GM18951 (cell line): Measurements from ENCODE around the gene HOXA1.

ENCODE experiments used
- POLR2A ChIP-seq: IDR thresholded peaks from 4 replicates; pipeline ENCODE4 v1.6.1; 2011; ENCODE audit warnings: mild to moderate bottlenecking; ENCODE audit not compliant: insufficient read length, insufficient read depth; ENCODE audit errors: extremely low read depth
- in situ Hi-C: fragments of 300-500 bp; cut with MboI; formaldehyde crosslinking; loops from one replicate; pipeline ENCODE4 v1.12.0; 2022; ENCODE audit warnings: low sequenced_read_pairs, mixed read lengths, inconsistent platforms; ENCODE audit not compliant: unreplicated experiment

The HOXA1 gene

GRCh38 chr7:27138985-27139333, 43.2 kb upstream of the HOXA1 start:
- in situ Hi-C loops: no loop called here

DNA sequence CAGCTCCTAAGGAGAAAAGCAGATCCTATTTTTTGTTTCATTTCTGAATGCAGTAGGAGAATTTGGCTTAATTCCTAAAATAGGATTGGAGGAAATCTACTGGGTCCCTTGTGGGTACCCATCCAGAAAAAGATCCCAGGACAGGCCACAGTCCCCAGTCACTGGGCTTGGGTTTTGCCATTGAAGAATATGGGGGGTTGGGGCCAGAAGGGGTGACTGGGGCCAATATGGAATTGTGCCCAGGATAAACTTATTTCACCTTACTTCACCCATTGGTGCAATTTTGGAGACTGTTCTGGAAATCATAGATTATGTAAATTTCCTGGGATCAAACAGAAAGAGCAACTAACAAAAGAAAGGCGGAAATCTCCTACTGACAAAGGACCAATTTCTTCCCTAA, 42.7 kb upstream of the HOXA1 start:
- in situ Hi-C loops: no loop called here
- TF ChIP-seq POLR2A: no peak

More at GRCh38 chr7:27138985-27139333, 43.2 kb upstream of the HOXA1 start:
- TF ChIP-seq POLR2A: no peak

DNA sequence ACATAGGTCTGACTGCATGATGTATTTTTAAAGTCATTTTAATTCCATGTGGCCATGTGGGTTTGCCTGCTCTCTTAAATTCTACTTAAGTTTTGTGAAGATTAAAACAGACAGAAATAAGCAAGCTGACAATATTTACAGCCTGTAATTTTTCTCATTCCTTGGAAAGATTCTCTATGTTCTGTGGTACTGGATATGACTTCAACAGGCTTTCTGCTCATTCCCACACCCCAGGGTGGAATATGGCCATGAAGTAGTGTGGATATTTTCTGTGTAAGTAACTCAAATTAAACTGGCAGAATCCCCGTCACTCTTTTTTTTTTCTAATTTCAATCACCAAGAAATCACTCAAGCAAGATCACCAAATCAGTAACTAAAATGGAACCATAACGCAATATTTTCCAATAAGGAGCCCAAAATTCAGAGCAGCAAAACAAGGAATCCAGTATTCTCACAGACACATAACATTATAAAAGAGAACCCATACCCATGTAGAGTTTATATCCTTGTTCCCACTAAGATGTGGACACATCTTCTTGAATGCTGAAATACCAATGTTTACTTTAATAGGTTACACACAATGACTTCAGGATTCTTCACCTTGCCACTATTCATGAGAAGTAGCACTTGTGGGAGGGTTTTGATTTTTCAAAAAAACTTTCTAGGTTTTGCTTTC, 42.0 kb upstream of the HOXA1 start:
- in situ Hi-C loops: no loop called here

GRCh38 chr7:27134392-27134791, 38.6 kb upstream of the HOXA1 start:
- in situ Hi-C loops: no loop called here

More for the DNA sequence above, 42.0 kb upstream of the HOXA1 start:
- TF ChIP-seq POLR2A: no peak

DNA sequence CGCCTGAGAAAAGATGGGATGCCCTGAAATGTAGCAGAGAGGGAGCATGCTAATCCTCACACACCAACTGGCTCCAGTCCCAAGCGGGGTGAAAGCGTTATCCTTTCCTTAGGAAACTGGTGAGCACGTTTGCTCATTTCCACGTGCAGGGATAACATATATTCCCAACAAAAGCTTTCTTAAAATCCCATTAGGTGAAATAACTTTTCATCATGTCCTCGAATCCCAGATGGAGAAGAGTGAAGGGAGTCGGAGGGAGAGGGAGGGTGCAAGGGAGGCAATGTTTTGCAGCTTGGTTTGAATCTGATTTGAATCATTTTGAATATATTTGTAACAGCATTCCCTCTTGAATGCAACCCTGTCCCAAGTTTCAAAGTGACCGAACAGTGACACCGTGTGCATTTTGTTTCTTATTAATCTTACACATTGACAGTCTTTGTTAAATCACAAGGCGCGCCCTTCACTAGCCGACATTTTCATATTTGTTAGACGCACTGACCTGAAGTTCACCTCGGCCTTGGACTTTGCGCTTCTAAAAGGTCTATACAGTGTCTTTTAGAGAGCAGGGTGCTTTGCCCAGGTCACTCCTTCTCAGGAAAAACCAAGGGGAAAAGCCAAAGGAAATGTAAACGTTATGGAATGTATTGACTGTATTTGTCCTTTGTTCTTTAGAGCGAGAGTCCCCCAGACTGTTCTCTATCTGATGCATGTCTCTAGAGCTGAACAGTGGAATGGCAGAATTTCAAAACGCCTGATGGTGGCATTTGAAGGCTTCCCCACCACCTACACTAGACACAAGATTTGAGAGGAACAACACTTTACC, 37.8 kb upstream of the HOXA1 start:
- in situ Hi-C loops: no loop called here

More at GRCh38 chr7:27134392-27134791, 38.6 kb upstream of the HOXA1 start:
- no peak for TF ChIP-seq POLR2A

DNA sequence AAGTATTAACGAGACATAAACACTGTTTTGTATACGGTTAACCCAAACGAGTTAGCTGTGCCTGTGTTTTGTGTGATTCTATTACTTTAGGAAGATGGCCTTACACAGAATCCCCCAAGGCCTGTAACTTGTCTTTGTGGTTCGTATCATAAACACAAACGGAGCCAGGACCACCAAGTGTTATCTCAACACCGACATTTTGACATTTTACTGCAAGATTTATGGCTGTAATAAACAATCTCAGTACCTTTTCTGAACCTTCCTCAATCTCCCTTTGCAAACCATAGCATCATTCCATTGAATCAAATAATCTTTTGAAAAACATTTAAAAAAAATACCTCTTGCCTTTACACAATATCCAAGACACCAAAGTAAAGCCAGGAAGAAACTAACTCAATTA, 37.2 kb upstream of the HOXA1 start:
- in situ Hi-C loops: no loop called here
- no peak for TF ChIP-seq POLR2A

More for the DNA sequence above, 37.8 kb upstream of the HOXA1 start:
- no peak for TF ChIP-seq POLR2A

DNA sequence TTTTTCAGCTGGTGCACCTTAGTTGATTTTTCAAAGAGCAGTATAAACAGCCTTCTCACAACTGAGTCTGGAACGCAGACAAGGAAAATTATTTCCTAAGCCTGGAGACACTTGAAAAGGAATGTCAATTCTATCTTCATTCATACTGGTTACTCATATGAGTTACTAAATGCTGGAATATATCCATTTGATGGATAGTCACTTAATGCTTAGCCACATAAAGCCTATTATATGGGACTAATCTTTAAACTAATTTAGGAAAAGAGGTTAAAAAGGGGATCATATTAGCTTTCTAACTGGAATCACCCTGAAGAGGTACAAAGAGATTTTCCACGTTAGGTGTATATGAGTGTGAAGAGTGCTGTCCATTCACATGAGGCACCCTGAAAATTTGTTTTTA, 36.4 kb upstream of the HOXA1 start:
- in situ Hi-C loops: no loop called here
- no peak for TF ChIP-seq POLR2A

- in situ Hi-C loops: no loop called here
- TF ChIP-seq POLR2A: no peak
Measured at GRCh38 chr7:27131390-27131819, 35.6 kb upstream of the HOXA1 start.

DNA sequence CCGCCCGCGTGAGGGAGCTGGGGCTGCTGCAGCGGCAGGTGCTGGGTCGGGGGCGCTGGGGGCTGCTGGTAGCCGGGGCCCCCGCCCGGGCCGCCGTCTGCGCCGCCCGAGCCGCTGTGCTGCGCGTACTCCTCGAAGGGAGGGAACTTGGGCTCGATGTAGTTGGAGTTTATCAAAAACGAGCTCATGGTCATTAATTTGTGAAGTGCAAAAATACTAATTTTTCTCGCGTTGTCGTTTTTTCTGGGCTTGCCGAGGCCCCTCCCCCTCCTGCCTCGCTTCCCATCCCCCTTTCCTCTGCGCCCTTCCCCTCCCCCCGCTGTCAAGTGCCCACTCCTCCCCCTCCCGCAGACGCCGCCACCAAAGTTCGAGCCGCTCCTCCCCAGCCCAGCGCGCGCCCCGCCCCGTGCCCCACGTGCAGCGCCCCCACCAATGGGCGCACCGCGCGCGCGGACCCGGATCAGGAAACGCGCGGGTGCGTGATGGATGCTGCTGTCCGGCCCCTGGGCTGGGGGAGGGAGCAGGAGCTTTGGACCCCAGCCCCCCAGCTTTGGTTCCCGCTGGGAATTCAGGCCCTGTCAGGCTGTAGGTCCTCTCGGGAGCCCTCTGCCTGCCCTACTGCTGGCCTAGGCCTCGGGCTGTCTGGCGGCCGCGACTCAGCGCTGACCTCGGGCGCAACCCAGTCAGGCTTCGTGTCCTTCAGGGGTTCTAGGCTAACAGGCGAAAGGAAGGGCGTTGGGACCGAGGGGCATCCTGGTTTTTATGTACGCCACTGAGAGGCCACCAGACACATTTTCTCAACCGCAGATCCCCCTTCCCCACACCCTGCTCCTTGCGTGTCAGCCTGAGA, 35.0 kb upstream of the HOXA1 start, which contains the start of gene HOXA4:
Gene HOXA4 (minus strand): TSS at position 218 of the 850 bp plus-strand sequence. CDS start 24 bp downstream, at position 194.
- peak; percentile 43 for TF ChIP-seq POLR2A
- in situ Hi-C loops: no loop called here

GRCh38 chr7:27129729-27130539, 34.1 kb upstream of the HOXA1 start:
- in situ Hi-C loops: no loop called here
- TF ChIP-seq POLR2A: no peak

- in situ Hi-C loops: no loop called here
- TF ChIP-seq POLR2A: no peak
Measured at GRCh38 chr7:27128776-27129728, 33.3 kb upstream of the HOXA1 start.
